Effector CD4-positive, alpha-beta T cell (primary cell): Measurements from ENCODE around the gene RFC4.
"Not testable (repeated sequence)": the region's sequence is repeated elsewhere in the genome, so short reads cannot be mapped to it uniquely, and the experiment has no call there.

ENCODE experiments used
- DNase-seq: peaks from one replicate; pipeline ENCODE4 v3.0.0-alpha.2; 2020
- total RNA-seq: gene quantifications from one replicate; lab custom pipeline; 2026; lab: John Stamatoyannopoulos, UW

The RFC4 gene
- total RNA-seq = 11.4 reads per million, percentile 34 among the genes with 10 or more reads in this experiment

GRCh38 chr3:186806089-186807055 lies at the start of gene RFC4:
Gene RFC4 (minus strand): TSS chr3:186806482. CDS start chr3:186804713, 1,769 bp downstream.
- DNase-seq = peak; percentile 82

GRCh38 chr3:186854954-186855353 lies 48.7 kb upstream of the RFC4 start:
- no peak for DNase-seq

GRCh38 chr3:186854146-186854545 lies 47.9 kb upstream of the RFC4 start:
- no peak for DNase-seq

GRCh38 chr3:186852994-186853393 lies 46.7 kb upstream of the RFC4 start:
- no peak for DNase-seq

GRCh38 chr3:186851835-186852234 lies 45.6 kb upstream of the RFC4 start:
- not testable (repeated sequence) for DNase-seq

- no peak for DNase-seq
These were observed 43.2 kb upstream of the RFC4 start for GRCh38 chr3:186849374-186849975.

- DNase-seq = no peak
These were observed 41.2 kb upstream of the RFC4 start for GRCh38 chr3:186847437-186847836.

- no peak for DNase-seq
These were observed 39.5 kb upstream of the RFC4 start for GRCh38 chr3:186845756-186846155.

GRCh38 chr3:186844908-186845307 lies 38.6 kb upstream of the RFC4 start:
- DNase-seq = no peak

- no peak for DNase-seq
These were observed 36.8 kb upstream of the RFC4 start for GRCh38 chr3:186843039-186843432.

GRCh38 chr3:186842426-186843038 lies 36.2 kb upstream of the RFC4 start, which contains the start of gene ADIPOQ:
Gene ADIPOQ (plus strand): TSS chr3:186842710. CDS start chr3:186853059, 10,349 bp downstream.
- no peak for DNase-seq

- no peak for DNase-seq
These were observed 35.3 kb upstream of the RFC4 start for GRCh38 chr3:186841620-186842019.

GRCh38 chr3:186839874-186840641 lies 33.8 kb upstream of the RFC4 start:
- DNase-seq = no peak

GRCh38 chr3:186832276-186832675 lies 26.0 kb upstream of the RFC4 start:
- DNase-seq = no peak

GRCh38 chr3:186831798-186832197 lies 25.5 kb upstream of the RFC4 start:
- no peak for DNase-seq

- DNase-seq = no peak
These were observed 22.1 kb upstream of the RFC4 start for GRCh38 chr3:186828340-186828739.

GRCh38 chr3:186826976-186827857 lies 20.9 kb upstream of the RFC4 start:
- peak; percentile 78 for DNase-seq

- DNase-seq = peak; percentile 6
These were observed 20.2 kb upstream of the RFC4 start for GRCh38 chr3:186826410-186826975.

GRCh38 chr3:186825872-186826409 lies 19.7 kb upstream of the RFC4 start:
- DNase-seq = no peak

GRCh38 chr3:186825294-186825821 lies 19.1 kb upstream of the RFC4 start:
- DNase-seq = peak; percentile 7
